ENCODE measurements around the gene GRIA1.

GRCh38 chr5:153654504-153655200 is 164.2 kb downstream of the GRIA1 start:
- TF ChIP-seq POLR2AphosphoS5 (IDR thresholded peaks at IDR 0.05) (no peak), CTCF (IDR thresholded peaks at IDR 0.05) (no peak)

Data from breast epithelium (tissue), 3 donors.